RWPE2 (cell line): ENCODE measurements around the gene ZFAND3.

Experiments
- ATAC-seq: fragments of 200-7000 bp; cut with Tn5 transposase; 3 replicates; pipeline ENCODE4 v1.9.1; 2021; ENCODE audit warnings: low read depth
- DNase-seq: peaks from one replicate; pipeline ENCODE4 v3.0.0-alpha.2; 2020; ENCODE audit warnings: low spot score
- H3K27ac ChIP-seq: fragments of 450-650 bp; 2 replicates; pipeline ENCODE4 v1.5.1; 2017; ENCODE audit warnings: mild to moderate bottlenecking; ENCODE audit not compliant: poor library complexity, severe bottlenecking
- H3K27me3 ChIP-seq: fragments of 250-450 bp; sonication (Bioruptor Pico); 2 replicates; pipeline ENCODE4 v1.5.1; 2021; ENCODE audit warnings: mild to moderate bottlenecking, moderate library complexity; ENCODE audit not compliant: insufficient read depth, poor library complexity, severe bottlenecking
- H3K36me3 ChIP-seq: fragments of 250-450 bp; sonication (Bioruptor Pico); 2 replicates; pipeline ENCODE4 v1.5.1; 2020; ENCODE audit warnings: low read depth, mild to moderate bottlenecking, moderate library complexity
- H3K4me1 ChIP-seq: fragments of 250-450 bp; sonication (Bioruptor Pico); 2 replicates; pipeline ENCODE4 v1.5.1; 2021; ENCODE audit warnings: mild to moderate bottlenecking, moderate library complexity; ENCODE audit not compliant: insufficient read depth, poor library complexity, severe bottlenecking
- H3K4me3 ChIP-seq: fragments of 250-450 bp; sonication (Bioruptor Pico); 2 replicates; pipeline ENCODE4 v1.5.1; 2021; ENCODE audit warnings: mild to moderate bottlenecking, moderate library complexity; ENCODE audit not compliant: severe bottlenecking
- H3K9me3 ChIP-seq: fragments of 250-450 bp; sonication (Bioruptor Pico); 2 replicates; pipeline ENCODE4 v1.5.1; 2021; ENCODE audit warnings: mild to moderate bottlenecking, moderate library complexity; ENCODE audit not compliant: severe bottlenecking
- CTCF ChIP-seq: fragments of 450-650 bp; IDR thresholded peaks from one replicate; pipeline ENCODE4 v1.5.1; 2017; ENCODE audit warnings: mild to moderate bottlenecking, moderate library complexity; ENCODE audit not compliant: poor library complexity, severe bottlenecking

ZFAND3 gene

GRCh38 chr6:38169221-38169976, 349.9 kb downstream of the ZFAND3 start:
- no peak overlapping the region for H3K27ac ChIP-seq
- TF ChIP-seq CTCF: no peak
- ATAC-seq: no peak
- no peak for DNase-seq
- no peaks in the 10 kb centered on the region for H3K4me1 ChIP-seq
- H3K27me3 ChIP-seq: no peaks in the 10 kb centered on the region
- no peak overlapping the region for H3K4me3 ChIP-seq
- H3K9me3 ChIP-seq: no peaks in the 10 kb centered on the region
- H3K36me3 ChIP-seq: no peaks in the 10 kb centered on the region

GRCh38 chr6:38169977-38170526, 350.5 kb downstream of the ZFAND3 start:
- Histone ChIP-seq H3K4me1 (no peaks in the 10 kb centered on the region), H3K27ac (no peak overlapping the region), H3K4me3 (no peak overlapping the region), H3K9me3 (no peaks in the 10 kb centered on the region), H3K27me3 (no peaks in the 10 kb centered on the region), H3K36me3 (no peaks in the 10 kb centered on the region)
- DNase-seq: no peak
- TF ChIP-seq CTCF: no peak
- no peak for ATAC-seq

GRCh38 chr6:38170666-38171355, 351.3 kb downstream of the ZFAND3 start:
- no peaks in the 10 kb centered on the region for H3K4me1 ChIP-seq
- DNase-seq (no peak), ATAC-seq (no peak)
- H3K4me3 ChIP-seq: no peak overlapping the region
- no peaks in the 10 kb centered on the region for H3K36me3 ChIP-seq
- no peaks in the 10 kb centered on the region for H3K27me3 ChIP-seq
- no peak for TF ChIP-seq CTCF
- H3K27ac ChIP-seq: no peak overlapping the region
- H3K9me3 ChIP-seq: no peaks in the 10 kb centered on the region

GRCh38 chr6:38171997-38172738, 352.6 kb downstream of the ZFAND3 start:
- no peak overlapping the region for H3K27ac ChIP-seq
- H3K4me1 ChIP-seq: no peaks in the 10 kb centered on the region
- H3K27me3 ChIP-seq: no peaks in the 10 kb centered on the region
- no peak for TF ChIP-seq CTCF
- no peaks in the 10 kb centered on the region for H3K36me3 ChIP-seq
- no peak overlapping the region for H3K4me3 ChIP-seq
- no peak for DNase-seq
- H3K9me3 ChIP-seq: no peaks in the 10 kb centered on the region
- no peak for ATAC-seq
